HG03378 (cell line): Measurements from ENCODE around the gene SFXN1.

Source experiments
- ATAC-seq: cut with Tn5 transposase; IDR thresholded peaks from one replicate; pipeline ENCODE4 v1.9.1; 2021; ENCODE audit warnings: mild to moderate bottlenecking, moderate library complexity; ENCODE audit not compliant: unreplicated experiment

The SFXN1 gene

GRCh38 chr5:175567954-175568353 lies 89.6 kb downstream of the SFXN1 start:
- ATAC-seq: no peak

DNA sequence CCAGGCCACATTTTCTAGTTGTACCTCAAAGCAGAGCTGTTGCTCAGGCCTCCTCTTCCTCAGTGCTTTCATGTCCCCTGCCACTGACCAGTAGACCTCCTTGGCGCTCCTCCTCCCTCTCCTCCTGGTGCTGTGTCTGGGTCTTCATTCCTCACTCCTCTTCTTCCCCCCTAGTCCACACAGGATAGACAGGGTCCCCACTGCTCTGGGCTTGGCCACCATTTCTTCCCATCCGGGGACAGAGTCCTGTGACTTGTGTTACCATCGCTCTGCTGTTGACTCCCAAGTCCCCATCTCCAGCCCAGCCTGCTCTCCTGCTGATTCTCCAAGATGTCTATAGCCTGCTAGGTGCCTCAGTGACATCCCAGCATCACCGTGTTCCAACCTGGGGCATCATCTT lies 91.3 kb downstream of the SFXN1 start:
- ATAC-seq: no peak

GRCh38 chr5:175572886-175573285 lies 94.5 kb downstream of the SFXN1 start:
- no peak for ATAC-seq

DNA sequence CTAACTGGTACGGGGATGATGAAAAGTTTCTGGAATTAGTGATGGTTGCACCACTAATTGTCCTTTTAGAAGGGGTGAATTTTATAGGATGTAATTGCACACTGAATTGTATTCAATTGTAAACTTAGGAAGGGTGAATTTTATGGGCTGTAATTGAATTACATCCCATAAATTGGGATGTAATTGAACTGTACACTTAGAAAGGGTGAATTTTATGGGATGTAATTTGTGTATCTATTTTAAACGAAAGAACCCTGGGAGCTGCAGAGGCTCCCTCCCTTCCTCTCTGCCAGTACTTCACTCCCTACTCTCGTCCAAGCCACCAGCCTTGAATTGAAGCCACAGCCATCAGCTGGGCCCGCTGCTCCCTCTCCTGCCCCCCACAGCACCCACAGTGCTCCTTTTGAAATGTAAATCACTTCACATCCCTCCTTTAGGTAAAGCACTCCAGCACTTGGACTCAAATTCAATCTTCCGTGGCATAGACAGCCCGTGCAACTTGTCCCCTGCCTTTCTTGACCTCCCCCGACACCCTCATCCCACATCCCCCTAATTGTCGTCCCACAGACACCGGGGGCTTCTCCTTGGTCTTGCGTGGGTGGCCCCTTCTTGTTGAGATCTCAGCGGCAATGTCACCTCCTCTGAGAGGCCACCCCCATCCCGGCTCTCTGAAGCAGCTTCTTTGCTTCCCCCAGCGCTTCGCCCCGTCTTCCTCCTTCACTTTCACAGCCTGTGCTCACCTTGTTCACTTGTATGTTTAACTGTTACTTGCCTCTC lies 95.3 kb downstream of the SFXN1 start:
- no peak for ATAC-seq

DNA sequence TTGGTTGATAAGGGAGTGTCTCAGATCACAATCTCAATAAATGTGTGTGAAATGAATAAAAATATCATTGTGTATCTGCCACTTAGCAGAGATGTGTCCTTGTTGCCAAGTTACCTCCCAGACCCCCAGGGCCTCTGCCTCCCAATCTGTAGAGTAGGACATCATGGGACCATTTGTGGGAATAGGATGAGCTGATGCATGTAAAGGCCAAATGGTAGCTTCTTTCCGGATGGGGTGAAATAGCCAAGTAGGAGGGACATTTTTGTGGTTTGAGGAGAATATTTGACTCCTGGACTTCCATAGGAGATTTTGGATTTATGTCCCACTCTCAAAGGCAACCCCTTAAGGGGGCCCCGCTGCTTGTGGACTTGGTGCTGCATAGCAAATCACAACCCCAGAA lies 96.9 kb downstream of the SFXN1 start:
- ATAC-seq: no peak

DNA sequence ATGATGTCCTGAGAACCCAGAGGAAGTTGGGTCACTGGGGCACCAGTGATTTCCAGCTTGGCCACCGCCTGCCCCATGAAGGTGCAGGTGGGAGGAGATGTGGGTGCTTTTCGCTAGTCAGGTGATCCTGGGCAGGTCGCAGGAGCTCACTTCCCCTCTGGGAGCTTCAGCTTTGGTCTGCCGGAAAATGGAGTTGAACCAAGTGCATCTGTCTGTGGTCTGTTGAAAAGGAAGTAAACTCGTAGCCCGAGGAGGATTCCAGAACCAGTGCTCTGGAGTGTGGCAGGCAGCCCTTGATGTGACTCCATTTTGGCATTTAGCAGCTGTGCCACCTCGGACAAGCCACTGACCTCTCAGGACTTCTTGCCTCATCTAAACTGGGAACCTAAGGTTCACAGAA lies 97.7 kb downstream of the SFXN1 start:
- no peak for ATAC-seq

GRCh38 chr5:175576591-175576990 lies 98.2 kb downstream of the SFXN1 start:
- ATAC-seq: no peak
